HepG2 (cell line): ENCODE results near the gene TMED9.

Experiments used
- MTA3 ChIP-seq: sonication (generic); formaldehyde crosslinking; IDR thresholded peaks from 2 replicates; pipeline ENCODE4 v1.4.0; 2020; ENCODE audit warnings: missing genetic modification reagents
- SMC3 ChIP-seq: IDR thresholded peaks from 2 replicates; pipeline ENCODE4 v1.6.1; 2011; ENCODE audit warnings: low read length, improper control_type of control experiment

DNA sequence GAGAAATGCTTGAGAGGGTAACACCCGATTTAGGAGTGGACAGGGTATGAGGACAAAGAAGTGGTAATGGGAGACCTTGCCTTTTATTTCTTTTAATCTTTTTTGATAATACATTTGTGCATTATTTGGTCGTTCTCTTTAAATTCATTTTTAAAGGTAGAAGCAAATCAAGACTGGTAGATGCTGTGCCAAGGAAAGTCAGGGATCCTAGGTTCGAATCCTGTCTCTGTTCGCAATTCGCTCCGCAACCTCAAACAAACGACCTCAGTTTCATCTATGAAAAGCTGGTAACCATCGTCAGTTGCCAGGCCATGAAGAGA is 353 bp upstream of the TMED9 start:
- TF ChIP-seq MTA3 (CRISPR knock-in tag) (no peak), SMC3 (no peak)
